HEK293T (cell line): ENCODE data around the gene TNFSF13B.

Experiments
- ARNT ChIP-seq: fragments of 450-650 bp; IDR thresholded peaks from 2 replicates; pipeline ENCODE4 v1.6.1; 2017; ENCODE audit warnings: mild to moderate bottlenecking
- CTBP1 ChIP-seq: fragments of 450-650 bp; IDR thresholded peaks from 2 replicates; pipeline ENCODE4 v1.6.1; 2016; ENCODE audit warnings: borderline replicate concordance
- ELF4 ChIP-seq: fragments of 450-650 bp; IDR thresholded peaks from 2 replicates; pipeline ENCODE4 v1.6.1; 2017; ENCODE audit warnings: antibody characterized with exemption
- HDGF ChIP-seq: fragments of 450-650 bp; IDR thresholded peaks from 2 replicates; pipeline ENCODE4 v1.6.1; 2017; ENCODE audit warnings: antibody characterized with exemption, borderline replicate concordance
- L3MBTL2 ChIP-seq: fragments of 450-650 bp; conservative IDR thresholded peaks from 2 replicates; pipeline ENCODE4 v1.6.1; 2016; ENCODE audit warnings: mild to moderate bottlenecking
- SP1 ChIP-seq: fragments of 450-650 bp; IDR thresholded peaks from 2 replicates; pipeline ENCODE4 v1.6.1; 2017
- SUZ12 ChIP-seq: fragments of 450-650 bp; IDR thresholded peaks from 2 replicates; pipeline ENCODE4 v1.6.1; 2016; ENCODE audit warnings: mild to moderate bottlenecking
- ZNF384 ChIP-seq: fragments of 450-650 bp; IDR thresholded peaks from 2 replicates; pipeline ENCODE4 v1.6.1; 2016

DNA sequence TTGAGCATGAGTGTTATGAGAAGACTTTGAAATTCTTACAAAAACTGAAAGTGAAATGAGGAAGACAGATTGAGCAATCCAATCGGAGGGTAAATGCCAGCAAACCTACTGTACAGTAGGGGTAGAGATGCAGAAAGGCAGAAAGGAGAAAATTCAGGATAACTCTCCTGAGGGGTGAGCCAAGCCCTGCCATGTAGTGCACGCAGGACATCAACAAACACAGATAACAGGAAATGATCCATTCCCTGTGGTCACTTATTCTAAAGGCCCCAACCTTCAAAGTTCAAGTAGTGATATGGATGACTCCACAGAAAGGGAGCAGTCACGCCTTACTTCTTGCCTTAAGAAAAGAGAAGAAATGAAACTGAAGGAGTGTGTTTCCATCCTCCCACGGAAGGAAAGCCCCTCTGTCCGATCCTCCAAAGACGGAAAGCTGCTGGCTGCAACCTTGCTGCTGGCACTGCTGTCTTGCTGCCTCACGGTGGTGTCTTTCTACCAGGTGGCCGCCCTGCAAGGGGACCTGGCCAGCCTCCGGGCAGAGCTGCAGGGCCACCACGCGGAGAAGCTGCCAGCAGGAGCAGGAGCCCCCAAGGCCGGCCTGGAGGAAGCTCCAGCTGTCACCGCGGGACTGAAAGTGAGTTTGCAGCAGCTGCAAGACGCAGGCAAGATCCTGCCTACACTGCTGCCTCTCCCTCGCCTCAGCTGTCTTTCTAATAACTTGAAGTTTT is at the start of gene TNFSF13B:
- TF ChIP-seq SUZ12 (no peak), ARNT (no peak), ZNF384 (no peak), CTBP1 (no peak), ELF4 (no peak), SP1 (no peak), HDGF (no peak), L3MBTL2 (no peak)
